ENCODE measurements around the gene BSG. TPM values are rescaled to one million over a fixed set of nuclear protein-coding genes. Genes with fewer than 3 reads are reported as not detected.
"Not testable (repeated sequence)": the region's sequence is repeated elsewhere in the genome, so short reads cannot be mapped to it uniquely, and the experiment has no call there.

Gene BSG
- total RNA-seq, 4 donors from 2014 or later, result 304 to 416 (median 362) TPM

- WGBS, result 82% methylated on average over 25 of the region's 25 CpGs
- intact Hi-C loops (cut with DNase I), result no loop called here
- Histone ChIP-seq H3K36me3 (no peaks in the 10 kb centered on the region), H3K4me1 (no peaks in the 10 kb centered on the region), H3K27ac (replicated peaks in 1 of 4) (no peak overlapping the region), H3K27me3 (peaks cover 0 to 11% (median 0%) of the 10 kb centered on the region in 4 donors), H3K4me3 (no peak overlapping the region), H3K9me3 (no peaks in the 10 kb centered on the region)
- DNase-seq (ENCODE audit: extremely low spot score), result no peak
- TF ChIP-seq POLR2AphosphoS5 (IDR thresholded peaks at IDR 0.05), result no peak
- TF ChIP-seq POLR2A (IDR thresholded peaks at IDR 0.05; ENCODE audit: low read depth), result no peak
- TF ChIP-seq EP300 (IDR thresholded peaks at IDR 0.05), result no peak
- TF ChIP-seq, protein P1, sequence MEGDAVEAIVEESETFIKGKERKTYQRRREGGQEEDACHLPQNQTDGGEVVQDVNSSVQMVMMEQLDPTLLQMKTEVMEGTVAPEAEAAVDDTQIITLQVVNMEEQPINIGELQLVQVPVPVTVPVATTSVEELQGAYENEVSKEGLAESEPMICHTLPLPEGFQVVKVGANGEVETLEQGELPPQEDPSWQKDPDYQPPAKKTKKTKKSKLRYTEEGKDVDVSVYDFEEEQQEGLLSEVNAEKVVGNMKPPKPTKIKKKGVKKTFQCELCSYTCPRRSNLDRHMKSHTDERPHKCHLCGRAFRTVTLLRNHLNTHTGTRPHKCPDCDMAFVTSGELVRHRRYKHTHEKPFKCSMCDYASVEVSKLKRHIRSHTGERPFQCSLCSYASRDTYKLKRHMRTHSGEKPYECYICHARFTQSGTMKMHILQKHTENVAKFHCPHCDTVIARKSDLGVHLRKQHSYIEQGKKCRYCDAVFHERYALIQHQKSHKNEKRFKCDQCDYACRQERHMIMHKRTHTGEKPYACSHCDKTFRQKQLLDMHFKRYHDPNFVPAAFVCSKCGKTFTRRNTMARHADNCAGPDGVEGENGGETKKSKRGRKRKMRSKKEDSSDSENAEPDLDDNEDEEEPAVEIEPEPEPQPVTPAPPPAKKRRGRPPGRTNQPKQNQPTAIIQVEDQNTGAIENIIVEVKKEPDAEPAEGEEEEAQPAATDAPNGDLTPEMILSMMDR (IDR thresholded peaks at IDR 0.05), result no peak
These were observed 29.4 kb downstream of the BSG start for GRCh38 chr19:601790-602189.

DNA sequence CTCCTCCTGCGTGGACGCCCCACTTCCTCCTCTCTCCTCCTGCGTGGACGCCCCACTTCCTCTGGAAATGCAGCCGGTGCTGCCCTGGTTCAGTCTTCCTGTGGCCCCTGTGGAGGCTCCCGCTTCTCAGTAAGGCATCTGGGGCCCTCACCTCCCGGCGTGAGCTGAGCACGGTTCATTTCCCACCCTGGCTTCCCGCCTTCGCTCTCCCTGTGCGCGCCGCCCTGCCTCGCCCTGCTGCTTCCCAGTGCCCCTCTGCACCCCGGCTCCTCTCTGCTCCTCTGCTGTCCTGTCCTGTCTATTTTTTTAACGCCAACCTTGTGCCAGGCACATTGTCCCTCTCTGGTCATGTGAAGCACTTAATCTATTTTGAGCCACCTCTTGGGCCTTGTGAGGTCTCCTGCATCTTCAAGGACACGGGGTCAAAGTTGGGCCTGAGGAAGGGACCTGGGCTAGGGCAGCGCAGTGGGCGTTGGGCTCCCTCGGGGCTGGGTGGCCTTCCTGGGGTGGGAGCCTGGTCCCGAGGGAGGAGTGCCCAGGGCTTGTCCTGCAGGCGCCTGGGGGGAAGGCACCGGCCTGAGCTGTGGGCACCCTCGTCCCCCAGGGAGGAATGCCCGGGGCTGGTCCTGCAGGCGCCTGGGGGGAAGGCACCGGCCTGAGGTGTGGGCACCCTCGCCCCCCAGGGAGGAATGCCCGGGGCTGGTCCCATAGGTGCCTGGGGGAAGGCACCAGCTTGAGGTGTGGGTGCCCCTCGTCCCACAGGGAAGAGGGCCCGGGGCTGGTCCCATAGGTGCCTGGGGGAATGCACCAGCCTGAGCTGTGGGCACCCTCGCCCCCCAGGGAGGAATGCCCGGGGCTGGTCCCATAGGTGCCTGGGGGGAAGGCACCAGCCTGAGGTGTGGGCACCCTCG lies 30.2 kb downstream of the BSG start:
- 86% methylated on average over 31 of the region's 35 CpGs for WGBS
- intact Hi-C loops (cut with DNase I), result no loop called here
- no peak for DNase-seq (ENCODE audit: extremely low spot score)
- H3K9me3 ChIP-seq, result no peaks in the 10 kb centered on the region
- H3K4me1 ChIP-seq, result no peaks in the 10 kb centered on the region
- no peaks in the 10 kb centered on the region for H3K36me3 ChIP-seq
- no peak overlapping the region for H3K4me3 ChIP-seq
- peaks cover 0 to 9% (median 0%) of the 10 kb centered on the region in 4 donors for H3K27me3 ChIP-seq
- no peak overlapping the region for H3K27ac ChIP-seq (replicated peaks in 1 of 4)
- no peak for TF ChIP-seq POLR2A (IDR thresholded peaks at IDR 0.05; ENCODE audit: low read depth)
- TF ChIP-seq EP300 (IDR thresholded peaks at IDR 0.05), result no peak
- TF ChIP-seq, protein P1 (IDR thresholded peaks at IDR 0.05), result no peak
- no peak for TF ChIP-seq POLR2AphosphoS5 (IDR thresholded peaks at IDR 0.05)

DNA sequence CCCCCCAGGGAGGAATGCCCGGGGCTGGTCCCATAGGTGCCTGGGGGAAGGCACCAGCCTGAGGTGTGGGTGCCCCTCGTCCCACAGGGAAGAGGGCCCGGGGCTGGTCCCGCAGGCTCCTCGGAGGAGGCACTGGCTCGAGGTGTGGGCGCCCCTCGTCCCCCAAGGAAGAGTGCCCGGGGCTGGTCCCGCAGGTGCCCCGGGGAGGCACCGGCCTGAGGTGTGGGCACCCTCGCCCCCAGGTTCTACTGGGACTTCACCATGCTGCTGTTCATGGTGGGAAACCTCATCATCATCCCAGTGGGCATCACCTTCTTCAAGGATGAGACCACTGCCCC lies 30.9 kb downstream of the BSG start:
- H3K9me3 ChIP-seq; H3K36me3 ChIP-seq; DNase-seq (ENCODE audit: extremely low spot score); intact Hi-C loops (cut with DNase I); H3K4me1 ChIP-seq; H3K4me3 ChIP-seq; H3K27ac ChIP-seq (replicated peaks in 1 of 4): not testable (repeated sequence)
- WGBS, result 91% methylated on average over 6 of the region's 13 CpGs
- H3K27me3 ChIP-seq, result peaks cover 0 to 12% (median 0%) of the 10 kb centered on the region in 4 donors

- intact Hi-C loops (cut with DNase I), result not testable (repeated sequence)
These were observed 31.4 kb downstream of the BSG start for GRCh38 chr19:603779-604178.

GRCh38 chr19:604355-604754 lies 32.0 kb downstream of the BSG start:
- WGBS, result 89% methylated on average over 11 of the region's 11 CpGs
- Histone ChIP-seq H3K36me3 (no peaks in the 10 kb centered on the region), H3K4me1 (peaks cover 0 to 8% (median 0%) of the 10 kb centered on the region in 4 donors), H3K9me3 (no peaks in the 10 kb centered on the region), H3K27me3 (peaks cover 0 to 19% (median 0%) of the 10 kb centered on the region in 4 donors), H3K27ac (replicated peaks in 1 of 4) (no peak overlapping the region), H3K4me3 (no peak overlapping the region)
- no peak for DNase-seq (ENCODE audit: extremely low spot score)
- no peak for TF ChIP-seq POLR2AphosphoS5 (IDR thresholded peaks at IDR 0.05)
- no peak for TF ChIP-seq EP300 (IDR thresholded peaks at IDR 0.05)
- TF ChIP-seq, protein P1 (IDR thresholded peaks at IDR 0.05), result no peak
- no peak for TF ChIP-seq POLR2A (IDR thresholded peaks at IDR 0.05; ENCODE audit: low read depth)
- intact Hi-C loops (cut with DNase I), result no loop called here

More at GRCh38 chr19:603779-604178, 31.4 kb downstream of the BSG start:
- DNase-seq (ENCODE audit: extremely low spot score); H3K4me1 ChIP-seq; H3K9me3 ChIP-seq; H3K4me3 ChIP-seq; H3K27ac ChIP-seq (replicated peaks in 1 of 4); H3K36me3 ChIP-seq: not testable (repeated sequence)
- peaks cover 0 to 16% (median 0%) of the 10 kb centered on the region in 4 donors for H3K27me3 ChIP-seq
- 93% methylated on average over 20 of the region's 20 CpGs for WGBS

DNA sequence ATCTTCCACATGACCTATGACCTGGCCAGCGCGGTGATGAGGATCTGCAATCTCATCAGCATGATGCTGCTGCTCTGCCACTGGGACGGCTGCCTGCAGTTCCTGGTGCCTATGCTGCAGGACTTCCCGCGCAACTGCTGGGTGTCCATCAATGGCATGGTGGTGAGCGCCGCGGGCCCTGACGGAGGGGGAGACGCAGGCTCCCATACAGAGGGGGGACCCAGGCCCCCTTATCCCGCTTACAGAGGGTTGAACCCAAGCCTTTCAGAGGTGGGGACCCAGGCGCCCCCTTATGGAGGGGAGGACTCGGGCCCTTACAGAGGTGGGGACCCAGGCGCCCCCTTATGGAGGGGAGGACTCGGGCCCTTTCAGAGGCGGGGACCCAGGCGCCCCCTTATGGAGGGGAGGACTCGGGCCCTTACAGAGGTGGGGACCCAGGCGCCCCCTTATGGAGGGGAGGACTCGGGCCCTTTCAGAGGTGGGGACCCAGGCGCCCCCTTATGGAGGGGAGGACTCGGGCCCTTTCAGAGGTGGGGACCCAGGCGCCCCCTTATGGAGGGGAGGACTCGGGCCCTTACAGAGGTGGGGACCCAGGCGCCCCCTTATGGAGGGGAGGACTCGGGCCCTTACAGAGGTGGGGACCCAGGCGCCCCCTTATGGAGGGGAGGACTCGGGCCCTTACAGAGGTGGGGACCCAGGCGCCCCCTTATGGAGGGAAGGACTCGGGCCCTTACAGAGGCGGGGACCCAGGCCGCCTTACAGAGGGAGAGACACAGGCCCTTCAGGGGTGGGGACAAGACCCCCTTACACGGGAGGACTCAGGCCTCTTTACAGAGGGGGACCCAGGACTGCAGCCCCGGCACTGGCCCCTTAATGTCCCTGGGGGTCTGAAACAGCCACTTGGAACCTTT lies 32.9 kb downstream of the BSG start:
- H3K36me3 ChIP-seq; intact Hi-C loops (cut with DNase I); DNase-seq (ENCODE audit: extremely low spot score); H3K9me3 ChIP-seq; H3K4me3 ChIP-seq; H3K27ac ChIP-seq (replicated peaks in 1 of 4): not testable (repeated sequence)
- Histone ChIP-seq H3K4me1 (peaks cover under 1 to 15% (median 3%) of the 10 kb centered on the region in 4 donors), H3K27me3 (peaks cover 0 to 24% (median 0%) of the 10 kb centered on the region in 4 donors)
- WGBS, result 83% methylated on average over 13 of the region's 34 CpGs

All from esophagus muscularis mucosa (tissue), 4 donors.